Prostate gland (tissue), 2 donors: ENCODE results near the gene COG2.

Source experiments
- CTCF ChIP-seq, 4 experiments: fragments of 200-600 bp in 2 of 4; fragments of 450-650 bp in 2 of 4; sonication (generic) in 2 of 4; IDR thresholded peaks; 1 replicate in 3 of 4; 2 replicates in 1 of 4; pipeline ENCODE4 v1.5.1; 2016 to 2019; ENCODE audit warnings: antibody characterized with exemption in 4 of 4, mild to moderate bottlenecking in 2 of 4, moderate library complexity in 2 of 4
- POLR2A ChIP-seq: fragments of 450-650 bp; IDR thresholded peaks from one replicate; pipeline ENCODE4 v1.6.1; 2016; ENCODE audit warnings: antibody characterized with exemption, mild to moderate bottlenecking

- TF ChIP-seq CTCF (IDR thresholded peaks at IDR 0.05) (no peak), POLR2A (no peak)
These were observed 83.2 kb downstream of the COG2 start for GRCh38 chr1:230725256-230726012.
